GM12878 (cell line): ENCODE data around the gene CLMP.
"Not testable (repeated sequence)": the region's sequence is repeated elsewhere in the genome, so short reads cannot be mapped to it uniquely, and the experiment has no call there.

Experiments used
- CTCF ChIP-seq, 3 experiments: IDR thresholded peaks in 2 of 3; conservative IDR thresholded peaks in 1 of 3; 2 replicates each; pipeline ENCODE4 v1.5.1; 2011; ENCODE audit warnings: low read depth in 3 of 3, low read length in 3 of 3, mild to moderate bottlenecking in 3 of 3, control low read depth in 2 of 3, moderate library complexity in 2 of 3, inconsistent platforms in 1 of 3, mixed read lengths in 1 of 3; ENCODE audit not compliant: control insufficient read depth in 2 of 3, insufficient read depth in 1 of 3; ENCODE audit errors: extremely low read depth in 1 of 3
- DPF2 ChIP-seq: fragments of 450-650 bp; IDR thresholded peaks from 2 replicates; pipeline ENCODE4 v1.6.1; 2017; ENCODE audit warnings: mild to moderate bottlenecking
- EZH2 ChIP-seq: IDR thresholded peaks from 2 replicates; pipeline ENCODE4 v1.6.1; 2012; ENCODE audit warnings: low read depth, mild to moderate bottlenecking, control low read depth, inconsistent platforms, low read length, borderline replicate concordance; ENCODE audit not compliant: control insufficient read depth
- HDAC6 ChIP-seq: fragments of 200-600 bp; sonication (generic); IDR thresholded peaks from one replicate; pipeline ENCODE4 v1.8.0; 2017; ENCODE audit warnings: antibody characterized with exemption; ENCODE audit not compliant: unreplicated experiment
- MXI1 ChIP-seq: fragments of 150-350 bp; IDR thresholded peaks from 2 replicates; pipeline ENCODE4 v1.6.1; 2011; ENCODE audit warnings: low read depth, mild to moderate bottlenecking, inconsistent platforms, low read length, improper control_type of control experiment
- YY1 ChIP-seq: IDR thresholded peaks from 2 replicates; pipeline ENCODE4 v1.6.1; 2011; ENCODE audit warnings: low read depth, mild to moderate bottlenecking, low read length
- TF ChIP-seq, protein P1 (sequence below): IDR thresholded peaks from 2 replicates; pipeline ENCODE4 v1.6.1; 2011; ENCODE audit warnings: low read depth, low read length, improper control_type of control experiment, borderline replicate concordance

DNA sequence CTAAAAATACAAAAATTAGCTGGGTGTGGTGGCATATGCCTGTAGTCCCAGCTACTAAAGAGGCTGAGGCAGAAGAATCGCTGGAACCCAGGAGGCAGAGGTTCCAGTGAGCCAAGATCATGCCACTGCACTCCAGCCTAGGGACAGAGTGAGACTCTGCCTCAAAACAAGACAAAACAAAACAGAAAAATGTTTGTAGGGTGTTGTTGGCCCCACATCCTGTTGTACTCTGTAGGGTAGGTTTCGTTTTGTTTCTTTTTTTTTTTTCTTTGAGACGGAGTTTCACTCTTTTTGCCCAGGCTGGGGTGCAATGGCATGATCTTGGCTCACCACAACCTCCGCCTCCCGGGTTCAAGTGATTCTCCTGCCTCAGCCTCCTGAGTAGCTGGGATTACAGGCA, 107.4 kb downstream of the CLMP start:
- TF ChIP-seq, protein P1, sequence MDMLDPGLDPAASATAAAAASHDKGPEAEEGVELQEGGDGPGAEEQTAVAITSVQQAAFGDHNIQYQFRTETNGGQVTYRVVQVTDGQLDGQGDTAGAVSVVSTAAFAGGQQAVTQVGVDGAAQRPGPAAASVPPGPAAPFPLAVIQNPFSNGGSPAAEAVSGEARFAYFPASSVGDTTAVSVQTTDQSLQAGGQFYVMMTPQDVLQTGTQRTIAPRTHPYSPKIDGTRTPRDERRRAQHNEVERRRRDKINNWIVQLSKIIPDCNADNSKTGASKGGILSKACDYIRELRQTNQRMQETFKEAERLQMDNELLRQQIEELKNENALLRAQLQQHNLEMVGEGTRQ = not testable (repeated sequence)
- not testable (repeated sequence) for TF ChIP-seq HDAC6; CTCF (IDR thresholded peaks at IDR 0.05 in 2 of 3, conservative IDR thresholded peaks at IDR 0.05 in 1 of 3; ENCODE audit: control insufficient read depth in 2 of 3, extremely low read depth in 1 of 3, insufficient read depth in 1 of 3, low read depth in 3 of 3, low read length in 3 of 3); EZH2; YY1; DPF2; MXI1
